OCI-LY7 (cell line): ENCODE measurements around the gene RNF26.

Source experiments
- EZH2phosphoT487 ChIP-seq: fragments of 200-600 bp; sonication (generic); IDR thresholded peaks from 2 replicates; pipeline ENCODE4 v1.6.1; 2018; ENCODE audit warnings: low read depth, borderline replicate concordance, mild to moderate bottlenecking, mixed run types, antibody characterized with exemption, low read length, moderate library complexity, mixed read lengths
- TF ChIP-seq, protein P1 (sequence below): fragments of 200-600 bp; sonication (generic); conservative IDR thresholded peaks from 2 replicates; pipeline ENCODE4 v1.5.1; 2014; ENCODE audit warnings: mild to moderate bottlenecking, antibody characterized with exemption, low read length, moderate library complexity, mixed read lengths

DNA sequence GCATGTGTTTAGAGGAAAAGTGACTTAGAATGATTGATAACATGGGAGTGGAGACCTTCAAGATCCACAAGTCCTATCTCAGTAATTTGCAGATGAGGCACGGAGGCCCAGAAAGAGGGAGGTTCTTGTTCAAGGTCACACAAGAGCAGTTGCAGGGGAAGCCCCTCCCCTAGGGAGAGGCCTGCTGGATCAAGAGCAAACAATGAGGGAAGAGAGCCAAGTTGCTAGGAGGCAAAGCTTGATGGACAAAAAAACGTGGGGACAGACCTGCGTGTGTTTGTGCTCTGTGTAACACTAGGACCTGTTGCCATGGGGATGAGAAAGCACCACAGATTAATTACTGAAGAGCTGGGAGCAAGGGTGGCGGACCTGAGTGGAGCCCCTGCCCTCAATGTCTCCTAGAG is 18.5 kb downstream of the RNF26 start:
- TF ChIP-seq, protein P1, sequence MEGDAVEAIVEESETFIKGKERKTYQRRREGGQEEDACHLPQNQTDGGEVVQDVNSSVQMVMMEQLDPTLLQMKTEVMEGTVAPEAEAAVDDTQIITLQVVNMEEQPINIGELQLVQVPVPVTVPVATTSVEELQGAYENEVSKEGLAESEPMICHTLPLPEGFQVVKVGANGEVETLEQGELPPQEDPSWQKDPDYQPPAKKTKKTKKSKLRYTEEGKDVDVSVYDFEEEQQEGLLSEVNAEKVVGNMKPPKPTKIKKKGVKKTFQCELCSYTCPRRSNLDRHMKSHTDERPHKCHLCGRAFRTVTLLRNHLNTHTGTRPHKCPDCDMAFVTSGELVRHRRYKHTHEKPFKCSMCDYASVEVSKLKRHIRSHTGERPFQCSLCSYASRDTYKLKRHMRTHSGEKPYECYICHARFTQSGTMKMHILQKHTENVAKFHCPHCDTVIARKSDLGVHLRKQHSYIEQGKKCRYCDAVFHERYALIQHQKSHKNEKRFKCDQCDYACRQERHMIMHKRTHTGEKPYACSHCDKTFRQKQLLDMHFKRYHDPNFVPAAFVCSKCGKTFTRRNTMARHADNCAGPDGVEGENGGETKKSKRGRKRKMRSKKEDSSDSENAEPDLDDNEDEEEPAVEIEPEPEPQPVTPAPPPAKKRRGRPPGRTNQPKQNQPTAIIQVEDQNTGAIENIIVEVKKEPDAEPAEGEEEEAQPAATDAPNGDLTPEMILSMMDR, result no peak
- no peak for TF ChIP-seq EZH2phosphoT487
